GM12878 (cell line): Measurements from ENCODE around the gene TSPEAR. TPM values are rescaled to one million over a fixed set of nuclear protein-coding genes. Genes with fewer than 3 reads are reported as not detected.

Experiments used
- ATAC-seq: fragments of 200-7000 bp; cut with Tn5 transposase; 3 replicates; pipeline ENCODE4 v1.9.1; 2020; ENCODE audit warnings: mild to moderate bottlenecking, moderate library complexity
- BruUV-seq: library from RNA; stranded (reverse); fragments of 400-500 nt; replicated peaks from 2 replicates; lab custom pipeline; 2021; lab: Mats Ljungman, UMichigan
- CTCF ChIA-PET: fragments of 300-600 bp; sonication (Branson Sonifier 250); formaldehyde crosslinking; extraction: SDS; loops from one replicate; lab custom pipeline; 2021; ENCODE audit warnings: inconsistent platforms; lab: Yijun Ruan, JAX
- POLR2A ChIA-PET: fragments of 350-600 bp; formaldehyde crosslinking; extraction: SDS; loops from one replicate; lab custom pipeline; 2021; ENCODE audit warnings: inconsistent platforms; lab: Charles Lee
- RAD21 ChIA-PET: fragments of 300-600 bp; sonication (Branson Sonifier 250); formaldehyde crosslinking; loops from one replicate; lab custom pipeline; 2023; ENCODE audit warnings: antibody characterized with exemption; ENCODE audit not compliant: unreplicated experiment; lab: Charles Lee
- SMC1A ChIA-PET: fragments of 300-600 bp; sonication (Branson Sonifier 250); formaldehyde crosslinking; loops from one replicate; lab custom pipeline; 2023; ENCODE audit not compliant: unreplicated experiment, uncharacterized antibody; lab: Charles Lee
- DNase-seq: peaks from one replicate; pipeline ENCODE4 v3.0.0-alpha.2; 2011; ENCODE audit warnings: low read depth, low spot score
- FAIRE-seq: peaks from 3 replicates; lab custom pipeline; 2011; peaks lifted over from hg19 to GRCh38; lab: Jason Lieb, UNC
- H2AFZ ChIP-seq: 2 replicates; pipeline ENCODE4 v1.6.0; 2011; ENCODE audit warnings: low read depth, low read length, control low read depth; ENCODE audit not compliant: control insufficient read depth
- H3K27ac ChIP-seq: 2 replicates; pipeline ENCODE4 v1.5.1; 2011; ENCODE audit warnings: control low read depth; ENCODE audit not compliant: control insufficient read depth, insufficient read depth
- H3K27me3 ChIP-seq, 2 experiments: replicated peaks in 1 of 2; 2 replicates each; pipeline versions ENCODE4 v1.6.0 to v1.6.1; 2011; ENCODE audit warnings: low read length in 1 of 2; ENCODE audit not compliant: control insufficient read depth in 2 of 2, insufficient read depth in 2 of 2
- H3K36me3 ChIP-seq, 2 experiments: 2 replicates each; pipeline ENCODE4 v1.5.1; 2011; ENCODE audit warnings: low read length in 1 of 2; ENCODE audit not compliant: control insufficient read depth in 2 of 2, insufficient read depth in 2 of 2
- H3K4me1 ChIP-seq: 2 replicates; pipeline ENCODE4 v1.6.1; 2011; ENCODE audit warnings: mild to moderate bottlenecking, low read length, moderate library complexity, mixed read lengths; ENCODE audit not compliant: control insufficient read depth, insufficient read depth
- H3K4me2 ChIP-seq: 2 replicates; pipeline ENCODE4 v1.6.0; 2011; ENCODE audit warnings: control low read depth; ENCODE audit not compliant: control insufficient read depth, insufficient read depth
- H3K4me3 ChIP-seq: fragments of 200-600 bp; sonication (generic); 2 replicates; pipeline ENCODE4 v1.5.1; 2016
- H3K79me2 ChIP-seq: 2 replicates; pipeline ENCODE4 v1.6.0; 2011; ENCODE audit warnings: low read length; ENCODE audit not compliant: control insufficient read depth, insufficient read depth
- H3K9ac ChIP-seq: 2 replicates; pipeline ENCODE4 v1.8.0; 2011; ENCODE audit warnings: low read length, control low read depth, mixed read lengths; ENCODE audit not compliant: control insufficient read depth, insufficient read depth
- H3K9me3 ChIP-seq: replicated peaks from 3 replicates; pipeline ENCODE4 v1.5.1; 2011; ENCODE audit warnings: mild to moderate bottlenecking, low read length; ENCODE audit not compliant: control insufficient read depth, insufficient read depth
- H4K20me1 ChIP-seq: 2 replicates; pipeline ENCODE4 v1.6.0; 2011; ENCODE audit not compliant: control insufficient read depth, insufficient read depth
- CREB1 ChIP-seq: IDR thresholded peaks from 2 replicates; pipeline ENCODE4 v1.6.1; 2012; ENCODE audit warnings: low read depth, mild to moderate bottlenecking, inconsistent platforms
- CREM ChIP-seq: IDR thresholded peaks from 2 replicates; pipeline ENCODE4 v1.6.1; 2014; ENCODE audit warnings: antibody characterized with exemption, low read depth
- GATAD2B ChIP-seq: fragments of 450-650 bp; conservative IDR thresholded peaks from 2 replicates; pipeline ENCODE4 v1.6.1; 2017; ENCODE audit warnings: low read depth, mild to moderate bottlenecking, moderate library complexity
- HDAC6 ChIP-seq: fragments of 200-600 bp; sonication (generic); IDR thresholded peaks from one replicate; pipeline ENCODE4 v1.8.0; 2017; ENCODE audit warnings: antibody characterized with exemption; ENCODE audit not compliant: unreplicated experiment
- IKZF2 ChIP-seq, 2 experiments: fragments of 450-650 bp; IDR thresholded peaks; 2 replicates each; pipeline ENCODE4 v1.6.1; 2017; ENCODE audit warnings: mild to moderate bottlenecking in 2 of 2, moderate library complexity in 2 of 2
- IRF3 ChIP-seq: fragments of 450-650 bp; IDR thresholded peaks from 2 replicates; pipeline ENCODE4 v1.6.1; 2014; ENCODE audit warnings: mild to moderate bottlenecking
- JUND ChIP-seq: IDR thresholded peaks from 2 replicates; pipeline ENCODE4 v1.6.1; 2012; ENCODE audit warnings: low read depth, mild to moderate bottlenecking, low read length, improper control_type of control experiment, moderate library complexity
- MEF2A ChIP-seq: IDR thresholded peaks from 2 replicates; pipeline ENCODE4 v1.6.1; 2011; ENCODE audit warnings: low read depth, mild to moderate bottlenecking, low read length, moderate library complexity; ENCODE audit not compliant: insufficient read depth
- MTA3 ChIP-seq: IDR thresholded peaks from 2 replicates; pipeline ENCODE4 v1.6.1; 2012; ENCODE audit warnings: low read length, inconsistent platforms, borderline replicate concordance
- NBN ChIP-seq: fragments of 450-650 bp; IDR thresholded peaks from 2 replicates; pipeline ENCODE4 v1.6.1; 2016
- NKRF ChIP-seq: fragments of 450-650 bp; conservative IDR thresholded peaks from 2 replicates; pipeline ENCODE4 v1.6.1; 2017; ENCODE audit warnings: mild to moderate bottlenecking, moderate library complexity
- POLR2AphosphoS5 ChIP-seq: IDR thresholded peaks from 2 replicates; pipeline ENCODE4 v1.6.1; 2011; ENCODE audit warnings: mild to moderate bottlenecking, low read length, inconsistent platforms
- RAD21 ChIP-seq: IDR thresholded peaks from 2 replicates; pipeline ENCODE4 v1.6.1; 2011; ENCODE audit warnings: mild to moderate bottlenecking, low read depth, low read length, moderate library complexity; ENCODE audit not compliant: insufficient read depth
- TAF1 ChIP-seq: IDR thresholded peaks from 2 replicates; pipeline ENCODE4 v1.6.1; 2011; ENCODE audit warnings: mild to moderate bottlenecking, low read depth, low read length, borderline replicate concordance
- ZZZ3 ChIP-seq: IDR thresholded peaks from 2 replicates; pipeline ENCODE4 v1.6.1; 2011; ENCODE audit warnings: low read depth; ENCODE audit not compliant: control insufficient read depth, insufficient read length
- WGBS: methylation state at CpG from one replicate; pipeline ENCODE4 v1.1.6; 2016; ENCODE audit warnings: low lambda C conversion rate; ENCODE audit not compliant: insufficient replicate concordance, insufficient coverage; ENCODE audit errors: missing lambda C conversion rate; 5-methylcytosine and 5-hydroxymethylcytosine counted together
- in situ Hi-C: fragments of 300-500 bp; cut with MboI; formaldehyde crosslinking; loops from 9 replicates; pipeline ENCODE4 v1.14.3; 2018; ENCODE audit warnings: mixed read lengths
- intact Hi-C: fragments of 100-400 bp; cut with micrococcal nuclease; formaldehyde crosslinking; loops from one replicate; pipeline ENCODE4 v1.14.2; 2022; ENCODE audit not compliant: unreplicated experiment
- polyA plus RNA-seq, 11 experiments: library from polyadenylated mRNA; depleted of rRNA in 4 of 11; unstranded in 6 of 11; stranded (reverse) in 5 of 11; fragments of >200 nt; fragmentation: Nextera tagmentation in 4 of 11; fragmentation: Illumina TruSeq in 1 of 11; extraction: Ambion mirVana in 4 of 11; extraction: Trizol in 1 of 11; gene quantifications; 1 replicate in 1 of 11; 2 replicates in 10 of 11; pipeline versions ENCODE4 v1.2.1 to v1.2.3, GENCODE V29; 2011 to 2016; ENCODE audit warnings: inconsistent platforms in 2 of 11, missing spikeins in 2 of 11, low read depth in 1 of 11
- total RNA-seq, 4 experiments: library from RNA; depleted of rRNA in 3 of 4; stranded (reverse); fragments of >200 nt in 3 of 4; fragmentation: Illumina TruSeq in 1 of 4; extraction: Trizol in 1 of 4; gene quantifications; 2 replicates each; pipeline versions ENCODE4 v1.2.1 to v1.2.3, GENCODE V29; 2013 to 2021
- TF ChIP-seq, protein P1 (sequence below): fragments of 450-650 bp; IDR thresholded peaks from 2 replicates; pipeline ENCODE4 v1.6.1; 2017; ENCODE audit warnings: mild to moderate bottlenecking
- TF ChIP-seq, protein P2 (sequence below): fragments of 450-650 bp; IDR thresholded peaks from 2 replicates; pipeline ENCODE4 v1.6.1; 2017; ENCODE audit warnings: borderline replicate concordance

TSPEAR gene
- total and polyA plus RNA-seq, 10 of the 15 experiments (the other 5 are each of a cell fraction or from before 2014, with no cell fraction given): not detected

DNA sequence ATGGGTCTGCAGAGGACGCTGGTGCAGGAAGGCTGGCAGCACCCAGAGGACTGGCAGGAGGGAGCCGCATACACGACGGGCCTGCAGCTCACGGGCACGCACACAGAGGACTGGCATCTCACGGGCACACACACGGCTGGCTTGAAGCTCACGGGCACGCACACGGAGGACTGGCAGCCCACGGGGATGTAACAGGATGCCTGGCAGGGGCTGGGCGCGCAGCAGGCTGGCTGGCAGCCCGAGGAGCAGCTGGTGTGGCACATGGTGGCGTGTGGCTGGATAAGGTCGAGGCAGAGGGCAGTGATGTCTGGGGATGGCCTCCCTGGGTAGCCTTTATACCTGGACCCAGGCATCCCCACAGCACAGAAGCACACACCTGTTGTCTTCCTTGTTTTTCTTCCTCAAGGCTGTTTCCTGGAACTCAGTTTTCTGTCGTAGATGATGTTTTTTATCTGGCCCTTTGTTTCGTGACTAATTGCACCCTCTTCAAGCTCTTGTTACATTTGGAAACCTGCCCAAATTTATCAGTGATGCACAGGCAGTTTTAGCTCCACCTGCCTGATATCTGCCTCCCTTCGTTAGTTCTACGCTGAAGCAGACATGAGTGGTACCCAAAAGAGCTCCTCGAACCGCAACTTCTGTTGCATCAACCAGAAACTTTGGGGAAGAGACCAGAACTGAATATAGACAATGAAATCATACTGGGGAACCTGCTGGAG lies 29.4 kb downstream of the TSPEAR start, which contains the start of gene KRTAP12-1:
KRTAP12-1 (minus strand) TSS at position 303 of the 719 bp plus-strand sequence; CDS start at position 263, 40 bp downstream.
- Histone ChIP-seq H2AFZ (no peak within 1 kb of the TSS), H3K4me3 (no peak within 1 kb of the TSS), H3K4me1 (no peaks in the 10 kb centered on the region; the same call in 1 of the 2 replicates), H4K20me1 (no peaks in the 10 kb centered on the region), H3K79me2 (no peaks in the 10 kb centered on the region), H3K9me3 (no peaks in the 10 kb centered on the region), H3K27me3 (peaks cover 0 to 1% of the 10 kb centered on the region in 2 experiments; a peak in 2 of 4 replicates), H3K4me2 (no peak within 1 kb of the TSS), H3K27ac (no peak within 1 kb of the TSS), H3K9ac (no peak within 1 kb of the TSS), H3K36me3 (no peaks in the 10 kb centered on the region)
- ChIA-PET POLR2A (no interaction called here), RAD21 (no interaction called here), SMC1A (interaction anchor here (1.3 kb wide), 1 partner anchor 61 kb away, joined by 3 read pairs; no protein-coding TSS in a partner anchor), CTCF (no interaction called here)
- DNase-seq: no peak
- intact Hi-C loops: no loop called here
- ATAC-seq: no peak
- WGBS: 43% methylated on average over 22 of the region's 23 CpGs
- no TSS peak for BruUV-seq
- FAIRE-seq: no peak
- in situ Hi-C loops: no loop called here
- TF ChIP-seq POLR2AphosphoS5 (no peak), CREB1 (no peak), JUND (no peak), ZZZ3 (no peak), TAF1 (no peak), HDAC6 (no peak), NKRF (no peak), MTA3 (no peak), MEF2A (no peak), GATAD2B (no peak), RAD21 (no peak), NBN (no peak), IRF3 (no peak), CREM (no peak), IKZF2 (IDR thresholded peaks at IDR 0.05) (no peak)
- TF ChIP-seq, protein P1, sequence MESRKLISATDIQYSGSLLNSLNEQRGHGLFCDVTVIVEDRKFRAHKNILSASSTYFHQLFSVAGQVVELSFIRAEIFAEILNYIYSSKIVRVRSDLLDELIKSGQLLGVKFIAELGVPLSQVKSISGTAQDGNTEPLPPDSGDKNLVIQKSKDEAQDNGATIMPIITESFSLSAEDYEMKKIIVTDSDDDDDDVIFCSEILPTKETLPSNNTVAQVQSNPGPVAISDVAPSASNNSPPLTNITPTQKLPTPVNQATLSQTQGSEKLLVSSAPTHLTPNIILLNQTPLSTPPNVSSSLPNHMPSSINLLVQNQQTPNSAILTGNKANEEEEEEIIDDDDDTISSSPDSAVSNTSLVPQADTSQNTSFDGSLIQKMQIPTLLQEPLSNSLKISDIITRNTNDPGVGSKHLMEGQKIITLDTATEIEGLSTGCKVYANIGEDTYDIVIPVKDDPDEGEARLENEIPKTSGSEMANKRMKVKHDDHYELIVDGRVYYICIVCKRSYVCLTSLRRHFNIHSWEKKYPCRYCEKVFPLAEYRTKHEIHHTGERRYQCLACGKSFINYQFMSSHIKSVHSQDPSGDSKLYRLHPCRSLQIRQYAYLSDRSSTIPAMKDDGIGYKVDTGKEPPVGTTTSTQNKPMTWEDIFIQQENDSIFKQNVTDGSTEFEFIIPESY: no peak
- TF ChIP-seq, protein P2, sequence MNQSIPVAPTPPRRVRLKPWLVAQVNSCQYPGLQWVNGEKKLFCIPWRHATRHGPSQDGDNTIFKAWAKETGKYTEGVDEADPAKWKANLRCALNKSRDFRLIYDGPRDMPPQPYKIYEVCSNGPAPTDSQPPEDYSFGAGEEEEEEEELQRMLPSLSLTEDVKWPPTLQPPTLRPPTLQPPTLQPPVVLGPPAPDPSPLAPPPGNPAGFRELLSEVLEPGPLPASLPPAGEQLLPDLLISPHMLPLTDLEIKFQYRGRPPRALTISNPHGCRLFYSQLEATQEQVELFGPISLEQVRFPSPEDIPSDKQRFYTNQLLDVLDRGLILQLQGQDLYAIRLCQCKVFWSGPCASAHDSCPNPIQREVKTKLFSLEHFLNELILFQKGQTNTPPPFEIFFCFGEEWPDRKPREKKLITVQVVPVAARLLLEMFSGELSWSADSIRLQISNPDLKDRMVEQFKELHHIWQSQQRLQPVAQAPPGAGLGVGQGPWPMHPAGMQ: no peak
